SK-N-SH (cell line): ENCODE data around the gene NLRP14. TPM values are rescaled to one million over a fixed set of nuclear protein-coding genes. Genes with fewer than 3 reads are reported as not detected.

ENCODE experiments used
- CTCF ChIA-PET: fragments of 300-600, 350-600 bp; formaldehyde crosslinking; extraction: SDS; loops from one replicate; lab custom pipeline; 2021; lab: Yijun Ruan, JAX
- POLR2A ChIA-PET: fragments of 350-600 bp; sonication (Branson Sonifier 250); formaldehyde crosslinking; extraction: SDS; loops from one replicate; lab custom pipeline; 2020; ENCODE audit warnings: antibody characterized with exemption, inconsistent platforms; lab: Yijun Ruan, JAX
- DNase-seq: peaks from one replicate; pipeline ENCODE4 v3.0.0; 2012
- H2AFZ ChIP-seq: fragments of 200-600 bp; sonication (generic); 2 replicates; pipeline ENCODE4 v1.8.1; 2016; ENCODE audit warnings: antibody characterized with exemption, mild to moderate bottlenecking, low read depth
- H3F3A ChIP-seq: fragments of 200-600 bp; sonication (generic); replicated peaks from 2 replicates; pipeline ENCODE3; 2016; ENCODE audit warnings: antibody characterized with exemption, mild to moderate bottlenecking; ENCODE audit not compliant: insufficient read depth
- H3K27ac ChIP-seq, 2 experiments: fragments of 200-500 bp in 1 of 2; fragments of 200-600 bp in 1 of 2; sonication (Bioruptor generic) in 1 of 2; sonication (generic), shearing (Covaris generic) in 1 of 2; 2 replicates each; pipeline versions ENCODE4 v1.5.1 to v1.6.1; 2014 to 2016; ENCODE audit warnings: low read depth in 2 of 2, inconsistent platforms in 1 of 2, low read length in 1 of 2, mild to moderate bottlenecking in 1 of 2, mixed read lengths in 1 of 2
- H3K27me3 ChIP-seq: fragments of 200-600 bp; sonication (generic), shearing (Covaris generic); 2 replicates; pipeline ENCODE4 v1.6.1; 2016; ENCODE audit warnings: mixed run types; ENCODE audit not compliant: insufficient read depth
- H3K36me3 ChIP-seq, 2 experiments: fragments of 200-500 bp in 1 of 2; fragments of 200-600 bp in 1 of 2; sonication (Bioruptor generic) in 1 of 2; sonication (generic) in 1 of 2; replicated peaks in 1 of 2; 2 replicates each; pipeline versions ENCODE3 to v1.5.1; 2014 to 2016; ENCODE audit warnings: low read length in 1 of 2, mild to moderate bottlenecking in 1 of 2; ENCODE audit not compliant: insufficient read depth in 2 of 2, control insufficient read depth in 1 of 2
- H3K4me1 ChIP-seq, 2 experiments: fragments of 200-500 bp in 1 of 2; fragments of 200-600 bp in 1 of 2; sonication (Bioruptor generic) in 1 of 2; sonication (generic), shearing (Covaris generic) in 1 of 2; 2 replicates each; pipeline versions ENCODE4 v1.5.1 to v1.6.1; 2014 to 2016; ENCODE audit warnings: low read depth in 1 of 2, low read length in 1 of 2, mixed run types in 1 of 2; ENCODE audit not compliant: insufficient read depth in 2 of 2, control insufficient read depth in 1 of 2
- H3K4me2 ChIP-seq: fragments of 200-600 bp; sonication (generic), shearing (Covaris generic); 2 replicates; pipeline ENCODE4 v1.6.1; 2017; ENCODE audit warnings: mixed run types
- H3K4me3 ChIP-seq, 2 experiments: fragments of 200-500 bp in 1 of 2; fragments of 200-600 bp in 1 of 2; sonication (Bioruptor generic) in 1 of 2; sonication (generic), shearing (Covaris generic) in 1 of 2; 2 replicates each; pipeline versions ENCODE4 v1.5.1 to v1.8.1; 2014 to 2016; ENCODE audit warnings: low read depth in 2 of 2, inconsistent platforms in 1 of 2, low read length in 1 of 2, mild to moderate bottlenecking in 1 of 2, mixed read lengths in 1 of 2, moderate library complexity in 1 of 2
- H3K79me2 ChIP-seq: fragments of 200-600 bp; sonication (generic); 2 replicates; pipeline ENCODE4 v1.8.1; 2017; ENCODE audit warnings: mild to moderate bottlenecking; ENCODE audit not compliant: insufficient read depth
- H3K9ac ChIP-seq: fragments of 200-600 bp; sonication (generic); 2 replicates; pipeline ENCODE4 v1.6.1; 2017; ENCODE audit warnings: mixed run types
- H3K9me2 ChIP-seq: fragments of 200-600 bp; sonication (generic); 2 replicates; pipeline ENCODE4 v1.6.1; 2017; ENCODE audit warnings: mixed run types
- H3K9me3 ChIP-seq: fragments of 200-600 bp; sonication (generic); 2 replicates; pipeline ENCODE4 v1.6.1; 2017; ENCODE audit warnings: mixed run types, mild to moderate bottlenecking, moderate library complexity
- H4K20me1 ChIP-seq: fragments of 200-600 bp; sonication (generic); 2 replicates; pipeline ENCODE4 v1.6.1; 2017; ENCODE audit warnings: mild to moderate bottlenecking, mixed run types; ENCODE audit not compliant: insufficient read depth
- EP300 ChIP-seq, 2 experiments: IDR thresholded peaks; 2 replicates each; pipeline versions ENCODE4 v1.4.0 to v1.6.1; 2012; ENCODE audit warnings: borderline replicate concordance in 1 of 2, low read depth in 1 of 2, low read length in 1 of 2
- FOXJ3 ChIP-seq: sonication (generic); formaldehyde crosslinking; IDR thresholded peaks from 2 replicates; pipeline ENCODE4 v1.5.1; 2020; ENCODE audit warnings: mild to moderate bottlenecking, missing genetic modification reagents
- FOXM1 ChIP-seq: IDR thresholded peaks from 2 replicates; pipeline ENCODE4 v1.4.0; 2012; ENCODE audit warnings: low read depth, mild to moderate bottlenecking
- GABPA ChIP-seq: IDR thresholded peaks from 2 replicates; pipeline ENCODE4 v1.4.0; 2012; ENCODE audit warnings: low read depth, mild to moderate bottlenecking
- GATA2 ChIP-seq: sonication (generic); formaldehyde crosslinking; IDR thresholded peaks from 2 replicates; pipeline ENCODE4 v1.5.0; 2020; ENCODE audit warnings: mild to moderate bottlenecking, missing genetic modification reagents
- MEF2A ChIP-seq: IDR thresholded peaks from 2 replicates; pipeline ENCODE4 v1.4.0; 2012; ENCODE audit warnings: low read depth, borderline replicate concordance
- NFIC ChIP-seq: IDR thresholded peaks from 2 replicates; pipeline ENCODE4 v1.4.0; 2012; ENCODE audit warnings: borderline replicate concordance
- POLR2AphosphoS5 ChIP-seq: IDR thresholded peaks from 2 replicates; pipeline ENCODE4 v1.6.1; 2012; ENCODE audit warnings: low read depth, low read length
- RAD21 ChIP-seq: IDR thresholded peaks from 2 replicates; pipeline ENCODE4 v1.6.1; 2012; ENCODE audit warnings: mild to moderate bottlenecking, low read length
- RXRA ChIP-seq: IDR thresholded peaks from 2 replicates; pipeline ENCODE4 v1.4.0; 2012; ENCODE audit warnings: low read depth, mild to moderate bottlenecking, borderline replicate concordance
- SMC3 ChIP-seq: IDR thresholded peaks from 2 replicates; pipeline ENCODE4 v1.6.1; 2012; ENCODE audit warnings: low read depth, low read length, improper control_type of control experiment
- TAF1 ChIP-seq: IDR thresholded peaks from 2 replicates; pipeline ENCODE4 v1.6.1; 2012; ENCODE audit warnings: low read depth, mild to moderate bottlenecking, low read length, moderate library complexity, borderline replicate concordance
- TCF12 ChIP-seq: IDR thresholded peaks from 2 replicates; pipeline ENCODE4 v1.4.0; 2012
- TEAD4 ChIP-seq: IDR thresholded peaks from 2 replicates; pipeline ENCODE4 v1.4.0; 2012; ENCODE audit warnings: mild to moderate bottlenecking, borderline replicate concordance; ENCODE audit not compliant: insufficient read depth
- YY1 ChIP-seq: IDR thresholded peaks from 2 replicates; pipeline ENCODE4 v1.4.0; 2012; ENCODE audit warnings: low read depth, mild to moderate bottlenecking
- WGBS: methylation state at CpG from one replicate; pipeline ENCODE4 v1.1.6; 2017; ENCODE audit warnings: low lambda C conversion rate; 5-methylcytosine and 5-hydroxymethylcytosine counted together
- polyA plus RNA-seq, 3 experiments: library from polyadenylated mRNA; depleted of rRNA; stranded (reverse); fragments of >200 nt; gene quantifications; 2 replicates each; pipeline ENCODE4 v1.2.3, GENCODE V29; 2012
- TF ChIP-seq, protein P1 (sequence below): IDR thresholded peaks from 2 replicates; pipeline ENCODE4; 2012
- TF ChIP-seq, protein P2 (sequence below): fragments of 150-350 bp; IDR thresholded peaks from 2 replicates; pipeline ENCODE4 v1.6.1; 2017; ENCODE audit warnings: antibody characterized with exemption, low read length, low read depth, borderline replicate concordance
- TF ChIP-seq, protein P3 (sequence below): IDR thresholded peaks from 2 replicates; pipeline ENCODE4 v1.4.0; 2012; ENCODE audit warnings: low read depth, borderline replicate concordance

The NLRP14 gene
- polyA plus RNA-seq, 1 of the 3 experiments (the other 2 are of a cell fraction) = not detected

DNA sequence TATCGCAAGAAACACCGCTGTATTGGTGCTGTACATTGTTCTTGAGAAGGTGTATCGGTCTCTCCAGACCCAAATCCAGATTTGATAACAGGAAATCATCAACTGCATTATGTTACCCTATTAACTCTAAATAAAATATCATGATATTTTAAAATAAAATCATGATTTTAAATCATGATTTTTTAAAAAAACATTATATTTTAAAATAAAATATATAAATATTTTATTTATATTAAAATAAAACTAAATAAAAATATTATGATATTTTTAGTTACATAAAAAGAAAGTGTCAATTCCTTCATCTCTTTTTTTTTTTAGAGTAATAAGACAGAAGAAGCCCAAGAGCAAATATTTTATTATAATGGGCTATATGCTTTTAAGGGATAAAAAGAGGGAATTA is 96.1 kb downstream of the NLRP14 start:
- no peaks in the 10 kb centered on the region for H3F3A ChIP-seq
- no peaks in the 10 kb centered on the region for H3K36me3 ChIP-seq
- H3K27me3 ChIP-seq = no peaks in the 10 kb centered on the region
- H3K4me3 ChIP-seq = no peak overlapping the region
- no peak overlapping the region for H2AFZ ChIP-seq
- WGBS = 53% methylated on average over 3 of the region's 3 CpGs
- no peak overlapping the region for H3K27ac ChIP-seq
- H3K4me1 ChIP-seq = no peaks in the 10 kb centered on the region
- TF ChIP-seq MEF2A = no peak
- TF ChIP-seq RXRA = no peak
- no peak for TF ChIP-seq EP300 (IDR thresholded peaks at IDR 0.05; ENCODE audit: borderline replicate concordance in 1 of 2, low read depth in 1 of 2, low read length in 1 of 2)
- TF ChIP-seq SMC3 = no peak
- no peak for TF ChIP-seq TAF1
- TF ChIP-seq, protein P1, sequence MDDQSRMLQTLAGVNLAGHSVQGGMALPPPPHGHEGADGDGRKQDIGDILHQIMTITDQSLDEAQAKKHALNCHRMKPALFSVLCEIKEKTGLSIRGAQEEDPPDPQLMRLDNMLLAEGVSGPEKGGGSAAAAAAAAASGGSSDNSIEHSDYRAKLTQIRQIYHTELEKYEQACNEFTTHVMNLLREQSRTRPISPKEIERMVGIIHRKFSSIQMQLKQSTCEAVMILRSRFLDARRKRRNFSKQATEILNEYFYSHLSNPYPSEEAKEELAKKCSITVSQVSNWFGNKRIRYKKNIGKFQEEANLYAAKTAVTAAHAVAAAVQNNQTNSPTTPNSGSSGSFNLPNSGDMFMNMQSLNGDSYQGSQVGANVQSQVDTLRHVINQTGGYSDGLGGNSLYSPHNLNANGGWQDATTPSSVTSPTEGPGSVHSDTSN = no peak
- TF ChIP-seq POLR2AphosphoS5 = no peak
- TF ChIP-seq RAD21 = no peak
- TF ChIP-seq YY1 = no peak
- TF ChIP-seq TEAD4 = no peak
- TF ChIP-seq FOXM1 = no peak
- TF ChIP-seq NFIC = no peak
- TF ChIP-seq, protein P2, sequence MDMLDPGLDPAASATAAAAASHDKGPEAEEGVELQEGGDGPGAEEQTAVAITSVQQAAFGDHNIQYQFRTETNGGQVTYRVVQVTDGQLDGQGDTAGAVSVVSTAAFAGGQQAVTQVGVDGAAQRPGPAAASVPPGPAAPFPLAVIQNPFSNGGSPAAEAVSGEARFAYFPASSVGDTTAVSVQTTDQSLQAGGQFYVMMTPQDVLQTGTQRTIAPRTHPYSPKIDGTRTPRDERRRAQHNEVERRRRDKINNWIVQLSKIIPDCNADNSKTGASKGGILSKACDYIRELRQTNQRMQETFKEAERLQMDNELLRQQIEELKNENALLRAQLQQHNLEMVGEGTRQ = no peak
- TF ChIP-seq TCF12 = no peak
- no peak for TF ChIP-seq GATA2 (CRISPR knock-in tag)
- TF ChIP-seq GABPA = no peak
- TF ChIP-seq, protein P3, sequence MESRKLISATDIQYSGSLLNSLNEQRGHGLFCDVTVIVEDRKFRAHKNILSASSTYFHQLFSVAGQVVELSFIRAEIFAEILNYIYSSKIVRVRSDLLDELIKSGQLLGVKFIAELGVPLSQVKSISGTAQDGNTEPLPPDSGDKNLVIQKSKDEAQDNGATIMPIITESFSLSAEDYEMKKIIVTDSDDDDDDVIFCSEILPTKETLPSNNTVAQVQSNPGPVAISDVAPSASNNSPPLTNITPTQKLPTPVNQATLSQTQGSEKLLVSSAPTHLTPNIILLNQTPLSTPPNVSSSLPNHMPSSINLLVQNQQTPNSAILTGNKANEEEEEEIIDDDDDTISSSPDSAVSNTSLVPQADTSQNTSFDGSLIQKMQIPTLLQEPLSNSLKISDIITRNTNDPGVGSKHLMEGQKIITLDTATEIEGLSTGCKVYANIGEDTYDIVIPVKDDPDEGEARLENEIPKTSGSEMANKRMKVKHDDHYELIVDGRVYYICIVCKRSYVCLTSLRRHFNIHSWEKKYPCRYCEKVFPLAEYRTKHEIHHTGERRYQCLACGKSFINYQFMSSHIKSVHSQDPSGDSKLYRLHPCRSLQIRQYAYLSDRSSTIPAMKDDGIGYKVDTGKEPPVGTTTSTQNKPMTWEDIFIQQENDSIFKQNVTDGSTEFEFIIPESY = no peak
- TF ChIP-seq FOXJ3 (CRISPR knock-in tag) = no peak
- POLR2A ChIA-PET = no interaction called here
- no peaks in the 10 kb centered on the region for H3K79me2 ChIP-seq
- no peak overlapping the region for H3K9ac ChIP-seq
- no peaks in the 10 kb centered on the region for H3K9me3 ChIP-seq
- H3K9me2 ChIP-seq = no peaks in the 10 kb centered on the region
- no peak for DNase-seq
- CTCF ChIA-PET = no interaction called here
- H3K4me2 ChIP-seq = no peak overlapping the region
- H4K20me1 ChIP-seq = no peaks in the 10 kb centered on the region

Other genes starting within 250 kb of the NLRP14 start
- not detected in 2 replicates for gene OR2AG2, start 248.5 kb upstream of the NLRP14 start, polyA plus RNA-seq (2012; rRNA removed)
- not detected in 2 replicates for gene OR2AG1, start 237.5 kb upstream of the NLRP14 start, polyA plus RNA-seq (2012; rRNA removed)
- not detected in 2 replicates for gene OR6A2, start 220.8 kb upstream of the NLRP14 start, polyA plus RNA-seq (2012; rRNA removed)
- not detected in 2 replicates for gene OR10A5, start 174.8 kb upstream of the NLRP14 start, polyA plus RNA-seq (2012; rRNA removed)
- gene OR10A2, start 157.4 kb upstream of the NLRP14 start, polyA plus RNA-seq (2012; rRNA removed) = not detected in 2 replicates
- gene OR10A4, start 143.9 kb upstream of the NLRP14 start, polyA plus RNA-seq (2012; rRNA removed) = not detected in 2 replicates
- gene OR2D2, start 128.0 kb upstream of the NLRP14 start, polyA plus RNA-seq (2012; rRNA removed) = not detected in 2 replicates
- not detected in 2 replicates for gene OR2D3, start 99.5 kb upstream of the NLRP14 start, polyA plus RNA-seq (2012; rRNA removed)
- 0.15 and 0.54 TPM in 2 replicates for gene ZNF215, start 94.1 kb upstream of the NLRP14 start, polyA plus RNA-seq (2012; rRNA removed)
- 1.4 and 2.5 TPM in 2 replicates for gene ZNF214, start 133 bp upstream of the NLRP14 start, polyA plus RNA-seq (2012; rRNA removed)
- not detected in 2 replicates for gene RBMXL2, start 68.5 kb downstream of the NLRP14 start, polyA plus RNA-seq (2012; rRNA removed)
- 0.10 and 0.60 TPM in 2 replicates for gene SYT9, start 231.4 kb downstream of the NLRP14 start, polyA plus RNA-seq (2012; rRNA removed)